GM12878 (cell line): ENCODE results near the gene PDS5A. TPM values are rescaled to one million over a fixed set of nuclear protein-coding genes. Genes with fewer than 3 reads are reported as not detected.

Source experiments
- ATAC-seq: fragments of 200-7000 bp; cut with Tn5 transposase; 3 replicates; pipeline ENCODE4 v1.9.1; 2020; ENCODE audit warnings: mild to moderate bottlenecking, moderate library complexity
- BruUV-seq: library from RNA; stranded (reverse); fragments of 400-500 nt; replicated peaks from 2 replicates; lab custom pipeline; 2021; lab: Mats Ljungman, UMichigan
- CTCF ChIA-PET: fragments of 300-600 bp; sonication (Branson Sonifier 250); formaldehyde crosslinking; extraction: SDS; loops from one replicate; lab custom pipeline; 2021; ENCODE audit warnings: inconsistent platforms; lab: Yijun Ruan, JAX
- POLR2A ChIA-PET: fragments of 350-600 bp; formaldehyde crosslinking; extraction: SDS; loops from one replicate; lab custom pipeline; 2021; ENCODE audit warnings: inconsistent platforms; lab: Charles Lee
- RAD21 ChIA-PET: fragments of 300-600 bp; sonication (Branson Sonifier 250); formaldehyde crosslinking; loops from one replicate; lab custom pipeline; 2023; ENCODE audit warnings: antibody characterized with exemption; ENCODE audit not compliant: unreplicated experiment; lab: Charles Lee
- SMC1A ChIA-PET: fragments of 300-600 bp; sonication (Branson Sonifier 250); formaldehyde crosslinking; loops from one replicate; lab custom pipeline; 2023; ENCODE audit not compliant: unreplicated experiment, uncharacterized antibody; lab: Charles Lee
- DNase-seq: peaks from one replicate; pipeline ENCODE4 v3.0.0-alpha.2; 2011; ENCODE audit warnings: low read depth, low spot score
- FAIRE-seq: peaks from 3 replicates; lab custom pipeline; 2011; peaks lifted over from hg19 to GRCh38; lab: Jason Lieb, UNC
- H2AFZ ChIP-seq: 2 replicates; pipeline ENCODE4 v1.6.0; 2011; ENCODE audit warnings: low read depth, low read length, control low read depth; ENCODE audit not compliant: control insufficient read depth
- H3K27ac ChIP-seq: 2 replicates; pipeline ENCODE4 v1.5.1; 2011; ENCODE audit warnings: control low read depth; ENCODE audit not compliant: control insufficient read depth, insufficient read depth
- H3K27me3 ChIP-seq, 2 experiments: replicated peaks in 1 of 2; 2 replicates each; pipeline versions ENCODE4 v1.6.0 to v1.6.1; 2011; ENCODE audit warnings: low read length in 1 of 2; ENCODE audit not compliant: control insufficient read depth in 2 of 2, insufficient read depth in 2 of 2
- H3K36me3 ChIP-seq, 2 experiments: 2 replicates each; pipeline ENCODE4 v1.5.1; 2011; ENCODE audit warnings: low read length in 1 of 2; ENCODE audit not compliant: control insufficient read depth in 2 of 2, insufficient read depth in 2 of 2
- H3K4me1 ChIP-seq: 2 replicates; pipeline ENCODE4 v1.6.1; 2011; ENCODE audit warnings: mild to moderate bottlenecking, low read length, moderate library complexity, mixed read lengths; ENCODE audit not compliant: control insufficient read depth, insufficient read depth
- H3K4me2 ChIP-seq: 2 replicates; pipeline ENCODE4 v1.6.0; 2011; ENCODE audit warnings: control low read depth; ENCODE audit not compliant: control insufficient read depth, insufficient read depth
- H3K4me3 ChIP-seq: fragments of 200-600 bp; sonication (generic); 2 replicates; pipeline ENCODE4 v1.5.1; 2016
- H3K79me2 ChIP-seq: 2 replicates; pipeline ENCODE4 v1.6.0; 2011; ENCODE audit warnings: low read length; ENCODE audit not compliant: control insufficient read depth, insufficient read depth
- H3K9ac ChIP-seq: 2 replicates; pipeline ENCODE4 v1.8.0; 2011; ENCODE audit warnings: low read length, control low read depth, mixed read lengths; ENCODE audit not compliant: control insufficient read depth, insufficient read depth
- H3K9me3 ChIP-seq: replicated peaks from 3 replicates; pipeline ENCODE4 v1.5.1; 2011; ENCODE audit warnings: mild to moderate bottlenecking, low read length; ENCODE audit not compliant: control insufficient read depth, insufficient read depth
- H4K20me1 ChIP-seq: 2 replicates; pipeline ENCODE4 v1.6.0; 2011; ENCODE audit not compliant: control insufficient read depth, insufficient read depth
- CBX5 ChIP-seq: sonication (generic); IDR thresholded peaks from 2 replicates; pipeline ENCODE4 v1.6.1; 2016; ENCODE audit warnings: low read depth, moderate library complexity, mild to moderate bottlenecking, inconsistent platforms
- CUX1 ChIP-seq: IDR thresholded peaks from 2 replicates; pipeline ENCODE4 v1.6.1; 2012; ENCODE audit warnings: improper control_type of control experiment, low read depth, low read length; ENCODE audit not compliant: insufficient replicate concordance
- ESRRA ChIP-seq: IDR thresholded peaks from 2 replicates; pipeline ENCODE4 v1.6.1; 2012; ENCODE audit warnings: mild to moderate bottlenecking, low read length, improper control_type of control experiment
- HDAC6 ChIP-seq: fragments of 200-600 bp; sonication (generic); IDR thresholded peaks from one replicate; pipeline ENCODE4 v1.8.0; 2017; ENCODE audit warnings: antibody characterized with exemption; ENCODE audit not compliant: unreplicated experiment
- JUNB ChIP-seq: IDR thresholded peaks from 2 replicates; pipeline ENCODE4 v1.6.1; 2016; ENCODE audit warnings: antibody characterized with exemption, mild to moderate bottlenecking
- PAX5 ChIP-seq: IDR thresholded peaks from 2 replicates; pipeline ENCODE4 v1.6.1; 2011; ENCODE audit warnings: low read depth, low read length, borderline replicate concordance
- PAX8 ChIP-seq: fragments of 450-650 bp; IDR thresholded peaks from 2 replicates; pipeline ENCODE4 v1.6.1; 2017; ENCODE audit warnings: mild to moderate bottlenecking, moderate library complexity
- RAD51 ChIP-seq: fragments of 450-650 bp; IDR thresholded peaks from 2 replicates; pipeline ENCODE4 v1.6.1; 2016; ENCODE audit warnings: moderate library complexity, mild to moderate bottlenecking, inconsistent platforms
- SIN3A ChIP-seq: IDR thresholded peaks from 2 replicates; pipeline ENCODE4 v1.6.1; 2012; ENCODE audit warnings: low read depth, low read length, improper control_type of control experiment
- STAT3 ChIP-seq: IDR thresholded peaks from 2 replicates; pipeline ENCODE4 v1.6.1; 2011; ENCODE audit warnings: low read depth, low read length, improper control_type of control experiment
- WGBS: methylation state at CpG from one replicate; pipeline ENCODE4 v1.1.6; 2016; ENCODE audit warnings: low lambda C conversion rate; ENCODE audit not compliant: insufficient replicate concordance, insufficient coverage; ENCODE audit errors: missing lambda C conversion rate; 5-methylcytosine and 5-hydroxymethylcytosine counted together
- in situ Hi-C: fragments of 300-500 bp; cut with MboI; formaldehyde crosslinking; loops from 9 replicates; pipeline ENCODE4 v1.14.3; 2018; ENCODE audit warnings: mixed read lengths
- intact Hi-C: fragments of 100-400 bp; cut with micrococcal nuclease; formaldehyde crosslinking; loops from one replicate; pipeline ENCODE4 v1.14.2; 2022; ENCODE audit not compliant: unreplicated experiment
- polyA plus RNA-seq, 11 experiments: library from polyadenylated mRNA; depleted of rRNA in 4 of 11; unstranded in 6 of 11; stranded (reverse) in 5 of 11; fragments of >200 nt; fragmentation: Nextera tagmentation in 4 of 11; fragmentation: Illumina TruSeq in 1 of 11; extraction: Ambion mirVana in 4 of 11; extraction: Trizol in 1 of 11; gene quantifications; 1 replicate in 1 of 11; 2 replicates in 10 of 11; pipeline versions ENCODE4 v1.2.1 to v1.2.3, GENCODE V29; 2011 to 2016; ENCODE audit warnings: inconsistent platforms in 2 of 11, missing spikeins in 2 of 11, low read depth in 1 of 11
- total RNA-seq, 4 experiments: library from RNA; depleted of rRNA in 3 of 4; stranded (reverse); fragments of >200 nt in 3 of 4; fragmentation: Illumina TruSeq in 1 of 4; extraction: Trizol in 1 of 4; gene quantifications; 2 replicates each; pipeline versions ENCODE4 v1.2.1 to v1.2.3, GENCODE V29; 2013 to 2021

Gene PDS5A
- total and polyA plus RNA-seq, 10 of the 15 experiments (the other 5 are each of a cell fraction or from before 2014, with no cell fraction given), result 13.7 to 69.7 (median 52.3) TPM

- Histone ChIP-seq H3K9ac (no peak overlapping the region), H3K79me2 (no peaks in the 10 kb centered on the region), H3K36me3 (peaks cover 1 to 30% of the 10 kb centered on the region in 2 experiments; a peak in 3 of 4 replicates), H3K9me3 (no peaks in the 10 kb centered on the region), H4K20me1 (no peaks in the 10 kb centered on the region), H3K27me3 (no peaks in the 10 kb centered on the region), H3K4me3 (no peak overlapping the region), H3K4me2 (no peak overlapping the region), H3K4me1 (no peaks in the 10 kb centered on the region), H3K27ac (no peak overlapping the region), H2AFZ (no peak overlapping the region)
- POLR2A ChIA-PET, result interaction anchor here (0.7 kb wide), 1 partner anchor 9 kb away, joined by 5 read pairs; no protein-coding TSS in a partner anchor
- SMC1A ChIA-PET, result interaction anchor here (0.7 to 1.8 kb wide), 5 partner anchors 16 to 420 kb away, joined by 3 to 5 read pairs (median 3); no protein-coding TSS in a partner anchor
- 93% methylated on average over 2 of the region's 2 CpGs for WGBS
- ATAC-seq (no peak), DNase-seq (no peak), FAIRE-seq (no peak)
- RAD21 ChIA-PET, result no interaction called here
- TF ChIP-seq PAX8, result no peak
- TF ChIP-seq STAT3, result no peak
- no peak for TF ChIP-seq ESRRA
- no peak for TF ChIP-seq JUNB
- TF ChIP-seq CBX5, result no peak
- TF ChIP-seq CUX1, result no peak
- no peak for TF ChIP-seq PAX5
- no peak for TF ChIP-seq HDAC6
- no peak for TF ChIP-seq RAD51
- no peak for TF ChIP-seq SIN3A
- in situ Hi-C loops, result no loop called here
- intact Hi-C loops, result no loop called here
- BruUV-seq, result no TSS peak
- CTCF ChIA-PET, result interaction anchor here (0.6 to 1.4 kb wide), 2 partner anchors 8 to 421 kb away, joined by 3 read pairs; no protein-coding TSS in a partner anchor
These were observed 88.5 kb downstream of the PDS5A start for GRCh38 chr4:39889226-39889625.
